HG02981 (cell line): ENCODE results near the gene RIMKLA.

ENCODE experiments used
- ATAC-seq: cut with Tn5 transposase; IDR thresholded peaks from one replicate; pipeline ENCODE4 v1.9.1; 2021; ENCODE audit warnings: mild to moderate bottlenecking, moderate library complexity; ENCODE audit not compliant: unreplicated experiment

Gene RIMKLA

GRCh38 chr1:42380586-42381279 lies at the start of gene RIMKLA:
Gene RIMKLA (plus strand): TSS chr1:42380792. CDS start chr1:42380935, 143 bp downstream.
- peak; percentile 78 for ATAC-seq

GRCh38 chr1:42332877-42333276 lies 47.7 kb upstream of the RIMKLA start:
- ATAC-seq = no peak

- peak; percentile 6 for ATAC-seq
These were observed 46.8 kb upstream of the RIMKLA start for GRCh38 chr1:42333662-42334239.

- peak; percentile 50 for ATAC-seq
These were observed 46.1 kb upstream of the RIMKLA start for GRCh38 chr1:42334240-42335049.

- peak; percentile 67 for ATAC-seq
These were observed 45.4 kb upstream of the RIMKLA start, which contains the start of gene FOXJ3 for GRCh38 chr1:42335050-42335808. Gene FOXJ3 (minus strand): TSS chr1:42335235. CDS start chr1:42311093, 24,142 bp downstream.

GRCh38 chr1:42335809-42336518 lies 44.6 kb upstream of the RIMKLA start:
- no peak for ATAC-seq

GRCh38 chr1:42336978-42337377 lies 43.6 kb upstream of the RIMKLA start:
- ATAC-seq = no peak

- ATAC-seq = no peak
These were observed 40.5 kb upstream of the RIMKLA start for GRCh38 chr1:42340093-42340492.

GRCh38 chr1:42340901-42341300 lies 39.7 kb upstream of the RIMKLA start:
- no peak for ATAC-seq

- no peak for ATAC-seq
These were observed 37.5 kb upstream of the RIMKLA start for GRCh38 chr1:42343049-42343448.

- no peak for ATAC-seq
These were observed 32.1 kb upstream of the RIMKLA start for GRCh38 chr1:42348498-42348897.

- no peak for ATAC-seq
These were observed 30.5 kb upstream of the RIMKLA start for GRCh38 chr1:42350086-42350485.

- ATAC-seq = no peak
These were observed 21.8 kb upstream of the RIMKLA start for GRCh38 chr1:42358791-42359190.

- ATAC-seq = no peak
These were observed 21.1 kb upstream of the RIMKLA start for GRCh38 chr1:42359466-42359865.

GRCh38 chr1:42364089-42364488 lies 16.5 kb upstream of the RIMKLA start:
- no peak for ATAC-seq

GRCh38 chr1:42364542-42364941 lies 16.1 kb upstream of the RIMKLA start:
- no peak for ATAC-seq

GRCh38 chr1:42365118-42365517 lies 15.5 kb upstream of the RIMKLA start:
- no peak for ATAC-seq

GRCh38 chr1:42368096-42368795 lies 12.3 kb upstream of the RIMKLA start:
- no peak for ATAC-seq

- ATAC-seq = no peak
These were observed 11.1 kb upstream of the RIMKLA start for GRCh38 chr1:42369471-42369870.
